IMR-90 (cell line): ENCODE results near the gene FHDC1. TPM values are rescaled to one million over a fixed set of nuclear protein-coding genes. Genes with fewer than 3 reads are reported as not detected.

Experiments used
- ATAC-seq: fragments of 200-7000 bp; cut with Tn5 transposase; 2 replicates; pipeline ENCODE4 v1.9.1; 2020; ENCODE audit warnings: low read depth, mild to moderate bottlenecking, moderate library complexity
- BruUV-seq: library from RNA; stranded (reverse); fragments of 400-500 nt; replicated peaks from 2 replicates; lab custom pipeline; 2021; lab: Mats Ljungman, UMichigan
- CTCF ChIA-PET: fragments of 300-600 bp; formaldehyde crosslinking; extraction: SDS; loops from one replicate; lab custom pipeline; 2021; ENCODE audit warnings: antibody characterized with exemption; lab: Yijun Ruan, JAX
- POLR2A ChIA-PET: fragments of 300-600 bp; sonication (Branson Sonifier 250); formaldehyde crosslinking; loops from one replicate; lab custom pipeline; 2022; ENCODE audit warnings: antibody characterized with exemption; ENCODE audit not compliant: unreplicated experiment; lab: Charles Lee
- DNase-seq: peaks from one replicate; pipeline ENCODE4 v3.0.0; 2013
- H2AFZ ChIP-seq: replicated peaks from 2 replicates; pipeline ENCODE3; 2013; ENCODE audit warnings: low read length, mild to moderate bottlenecking; ENCODE audit not compliant: poor library complexity
- H2AK5ac ChIP-seq: 2 replicates; pipeline ENCODE4 v1.6.1; 2013; ENCODE audit warnings: low read depth, low read length, inconsistent platforms
- H2AK9ac ChIP-seq: replicated peaks from 2 replicates; pipeline ENCODE3; 2013; ENCODE audit warnings: mild to moderate bottlenecking, low read depth, low read length, moderate library complexity; ENCODE audit not compliant: poor library complexity
- H2BK120ac ChIP-seq: 2 replicates; pipeline ENCODE4 v1.6.1; 2013; ENCODE audit warnings: low read depth, low read length, inconsistent platforms
- H2BK15ac ChIP-seq: 3 replicates; pipeline ENCODE4 v1.6.1; 2013; ENCODE audit warnings: low read depth, low read length, inconsistent platforms
- H2BK20ac ChIP-seq: 2 replicates; pipeline ENCODE4 v1.6.1; 2013; ENCODE audit warnings: low read depth, mild to moderate bottlenecking, inconsistent platforms, low read length, moderate library complexity
- H2BK5ac ChIP-seq: 2 replicates; pipeline ENCODE4 v1.6.1; 2013; ENCODE audit warnings: mild to moderate bottlenecking, low read depth, low read length, inconsistent platforms; ENCODE audit not compliant: poor library complexity, severe bottlenecking
- H3K14ac ChIP-seq: replicated peaks from 2 replicates; pipeline ENCODE4 v1.6.1; 2013; ENCODE audit warnings: low read depth, low read length, inconsistent platforms
- H3K18ac ChIP-seq: 2 replicates; pipeline ENCODE4 v1.6.1; 2013; ENCODE audit warnings: low read depth, low read length, control low read depth
- H3K23ac ChIP-seq: 2 replicates; pipeline ENCODE4 v1.6.1; 2013; ENCODE audit warnings: low read depth, low read length, inconsistent platforms
- H3K27ac ChIP-seq: 2 replicates; pipeline ENCODE4 v1.5.1; 2013; ENCODE audit warnings: mild to moderate bottlenecking, control low read depth, low read length; ENCODE audit not compliant: insufficient read depth
- H3K27me3 ChIP-seq: 2 replicates; pipeline ENCODE4 v1.6.1; 2013; ENCODE audit warnings: low read length; ENCODE audit not compliant: control insufficient read depth, insufficient read depth
- H3K36me3 ChIP-seq: 2 replicates; pipeline ENCODE4 v1.6.1; 2013; ENCODE audit warnings: low read length, mixed read lengths; ENCODE audit not compliant: control insufficient read depth, insufficient read depth
- H3K4ac ChIP-seq: 2 replicates; pipeline ENCODE4 v1.6.1; 2013; ENCODE audit warnings: low read depth, low read length, inconsistent platforms
- H3K4me1 ChIP-seq: 2 replicates; pipeline ENCODE4 v1.6.1; 2013; ENCODE audit warnings: low read length, mixed read lengths; ENCODE audit not compliant: control insufficient read depth, insufficient read depth
- H3K4me2 ChIP-seq: 2 replicates; pipeline ENCODE4 v1.6.1; 2013; ENCODE audit warnings: low read depth, mild to moderate bottlenecking, control low read depth, low read length, moderate library complexity
- H3K4me3 ChIP-seq: 2 replicates; pipeline ENCODE4 v1.5.1; 2013; ENCODE audit warnings: low read depth, mild to moderate bottlenecking, control low read depth, low read length, moderate library complexity; ENCODE audit not compliant: insufficient read depth
- H3K56ac ChIP-seq: 2 replicates; pipeline ENCODE4 v1.6.1; 2013; ENCODE audit warnings: low read length, inconsistent platforms; ENCODE audit not compliant: insufficient read depth; ENCODE audit errors: extremely low read depth
- H3K79me1 ChIP-seq, 2 experiments: 2 replicates each; pipeline ENCODE4 v1.6.1; 2013; ENCODE audit warnings: low read length in 2 of 2, inconsistent platforms in 1 of 2, low read depth in 1 of 2
- H3K9ac ChIP-seq: 2 replicates; pipeline ENCODE4 v1.6.1; 2013; ENCODE audit warnings: low read depth, low read length, control low read depth
- H3K9me1 ChIP-seq: 2 replicates; pipeline ENCODE4 v1.6.1; 2013; ENCODE audit warnings: low read length, inconsistent platforms; ENCODE audit not compliant: insufficient read depth
- H3K9me3 ChIP-seq: 2 replicates; pipeline ENCODE4 v1.6.1; 2013; ENCODE audit warnings: low read length; ENCODE audit not compliant: control insufficient read depth, insufficient read depth
- H4K20me1 ChIP-seq: 2 replicates; pipeline ENCODE4 v1.6.1; 2013; ENCODE audit warnings: low read length, inconsistent platforms; ENCODE audit not compliant: insufficient read depth
- H4K5ac ChIP-seq: 2 replicates; pipeline ENCODE4 v1.6.1; 2013; ENCODE audit warnings: mild to moderate bottlenecking, low read depth, low read length, control low read depth
- H4K8ac ChIP-seq, 2 experiments: 2 replicates each; pipeline ENCODE4 v1.6.1; 2013; ENCODE audit warnings: low read depth in 2 of 2, low read length in 2 of 2, control low read depth in 1 of 2, inconsistent platforms in 1 of 2
- H4K91ac ChIP-seq: 2 replicates; pipeline ENCODE4 v1.6.1; 2013; ENCODE audit warnings: low read depth, low read length, inconsistent platforms; ENCODE audit not compliant: insufficient read depth
- ELK1 ChIP-seq: fragments of 150-350 bp; IDR thresholded peaks from 2 replicates; pipeline ENCODE4 v1.6.1; 2016; ENCODE audit warnings: low read depth, mild to moderate bottlenecking, low read length, moderate library complexity, borderline replicate concordance
- MAZ ChIP-seq: IDR thresholded peaks from 2 replicates; pipeline ENCODE4 v1.6.1; 2012; ENCODE audit warnings: low read depth, mild to moderate bottlenecking, low read length, improper control_type of control experiment, moderate library complexity, borderline replicate concordance
- SMC3 ChIP-seq: fragments of 150-350 bp; IDR thresholded peaks from 2 replicates; pipeline ENCODE4 v1.6.1; 2016; ENCODE audit warnings: low read depth, mild to moderate bottlenecking, antibody characterized with exemption, low read length, moderate library complexity
- WGBS, 2 experiments: methylation state at CpG; one replicate each; pipeline versions ENCODE4 v1.1.5 to v1.1.7; 2013; ENCODE audit warnings: missing lambda C conversion rate in 2 of 2; ENCODE audit not compliant: insufficient read length in 1 of 2; ENCODE audit errors: extremely low coverage in 2 of 2; 5-methylcytosine and 5-hydroxymethylcytosine counted together
- dilution Hi-C: fragments of 300-500 bp; cut with HindIII; formaldehyde crosslinking; loops from one replicate; pipeline ENCODE4 v1.14.3; 2018; ENCODE audit warnings: low sequenced_read_pairs; ENCODE audit not compliant: unreplicated experiment
- in situ Hi-C: fragments of 300-500 bp; cut with MboI; formaldehyde crosslinking; loops from 3 replicates; pipeline ENCODE4 v1.14.3; 2019; ENCODE audit warnings: low sequenced_read_pairs, inconsistent platforms, mixed read lengths
- intact Hi-C: fragments of 100-400 bp; cut with micrococcal nuclease; formaldehyde crosslinking; loops from 2 replicates; pipeline ENCODE4 v1.10.0; 2022
- polyA plus RNA-seq, 3 experiments: library from polyadenylated mRNA; depleted of rRNA; stranded (reverse); fragments of >200 nt; gene quantifications; 2 replicates each; pipeline ENCODE4 v1.2.3, GENCODE V29; 2012; ENCODE audit warnings: low replicate concordance in 1 of 3
- total RNA-seq: library from RNA; depleted of rRNA; stranded (reverse); fragments of >200 nt; gene quantifications from 2 replicates; pipeline ENCODE4 v1.2.3, GENCODE V29; 2012

Gene FHDC1
- total and polyA plus RNA-seq, 2 of the 4 experiments (the other 2 are of a cell fraction) = under 0.01 to 0.09 TPM

GRCh38 chr4:152970102-152970820 is 34.1 kb downstream of the FHDC1 start:
- POLR2A ChIA-PET = interaction anchor here (0.5 kb wide), 1 partner anchor 12 kb away, joined by 3 read pairs; no protein-coding TSS in a partner anchor
- intact Hi-C loops (no loop called here), dilution Hi-C loops (no loop called here), in situ Hi-C loops (no loop called here)
- Histone ChIP-seq H2AK9ac (no peak overlapping the region), H3K27ac (no peak overlapping the region), H3K4me3 (no peak overlapping the region), H3K36me3 (no peaks in the 10 kb centered on the region), H2BK15ac (no peak overlapping the region), H3K4me1 (peaks cover 5% of the 10 kb centered on the region), H2BK120ac (peak overlapping the region; percentile 45; the same call in 1 of the 2 replicates), H3K9me1 (peaks cover 8% of the 10 kb centered on the region), H2AK5ac (no peak overlapping the region), H3K56ac (no peak overlapping the region), H4K5ac (no peak overlapping the region), H4K20me1 (no peaks in the 10 kb centered on the region), H2BK5ac (no peak overlapping the region), H3K4ac (0 out of 2 replicates have a peak overlapping the region, but pooled peaks have one; percentile 14), H2BK20ac (no peak overlapping the region), H3K4me2 (no peak overlapping the region; the same call in 1 of the 2 replicates), H3K27me3 (no peaks in the 10 kb centered on the region), H3K14ac (no peak overlapping the region), H3K9ac (no peak overlapping the region), H4K8ac (no peak overlapping the region; a peak in 1 of 4 replicates), H3K79me1 (no peaks in the 10 kb centered on the region), H3K23ac (no peak overlapping the region), H3K18ac (no peak overlapping the region), H4K91ac (no peak overlapping the region; the same call in 1 of the 2 replicates), H3K9me3 (no peaks in the 10 kb centered on the region), H2AFZ (no peak overlapping the region)
- 80% methylated on average over 1 of the region's 3 CpGs; no CpG with 5 or more reads in 1 of the 2 experiments for WGBS, 2 experiments
- ATAC-seq (no peak), DNase-seq (peak; percentile 47)
- TF ChIP-seq MAZ (no peak), SMC3 (no peak), ELK1 (no peak)
- CTCF ChIA-PET = interaction anchor here (0.5 to 0.9 kb wide), 2 partner anchors 10 to 165 kb away, joined by 3 to 9 read pairs; no protein-coding TSS in a partner anchor
- no TSS peak for BruUV-seq
